Ishikawa (cell line): ENCODE results near the gene NHSL1.

Source experiments
- EP300 ChIP-seq: IDR thresholded peaks from 2 replicates; pipeline ENCODE4 v1.6.1; 2012; ENCODE audit warnings: borderline replicate concordance
- FOXM1 ChIP-seq: IDR thresholded peaks from 2 replicates; pipeline ENCODE4 v1.6.1; 2012; ENCODE audit warnings: low read depth, borderline replicate concordance
- REST ChIP-seq: IDR thresholded peaks from 2 replicates; pipeline ENCODE4 v1.6.1; 2012; ENCODE audit warnings: low read depth, mild to moderate bottlenecking
- TAF1 ChIP-seq: IDR thresholded peaks from 2 replicates; pipeline ENCODE4 v1.6.1; 2012; ENCODE audit warnings: low read depth, mild to moderate bottlenecking
- YY1 ChIP-seq: IDR thresholded peaks from 2 replicates; pipeline ENCODE4 v1.6.1; 2012; ENCODE audit warnings: low read depth
- ZBTB7A ChIP-seq: IDR thresholded peaks from 2 replicates; pipeline ENCODE4 v1.6.1; 2012; ENCODE audit warnings: low read depth
- TF ChIP-seq, protein P1 (sequence below): IDR thresholded peaks from 2 replicates; pipeline ENCODE4 v1.6.1; 2012

GRCh38 chr6:138517635-138518034 lies 18.3 kb upstream of the NHSL1 start:
- no peak for TF ChIP-seq FOXM1
- TF ChIP-seq, protein P1, sequence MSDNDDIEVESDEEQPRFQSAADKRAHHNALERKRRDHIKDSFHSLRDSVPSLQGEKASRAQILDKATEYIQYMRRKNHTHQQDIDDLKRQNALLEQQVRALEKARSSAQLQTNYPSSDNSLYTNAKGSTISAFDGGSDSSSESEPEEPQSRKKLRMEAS = no peak
- no peak for TF ChIP-seq TAF1
- TF ChIP-seq ZBTB7A = no peak
- TF ChIP-seq REST = no peak
- no peak for TF ChIP-seq EP300
- TF ChIP-seq YY1 = no peak
